GM10266 (cell line): Measurements from ENCODE around the gene VRK1.

Source experiments
- DNase-seq: peaks from one replicate; pipeline ENCODE4 v3.0.0; 2012; ENCODE audit errors: extremely low spot score
- CTCF ChIP-seq: IDR thresholded peaks from 2 replicates; pipeline ENCODE4 v1.5.1; 2012; ENCODE audit warnings: mild to moderate bottlenecking, low read depth; ENCODE audit not compliant: control insufficient read depth, insufficient read depth; ENCODE audit errors: missing control alignments

The VRK1 gene

DNA sequence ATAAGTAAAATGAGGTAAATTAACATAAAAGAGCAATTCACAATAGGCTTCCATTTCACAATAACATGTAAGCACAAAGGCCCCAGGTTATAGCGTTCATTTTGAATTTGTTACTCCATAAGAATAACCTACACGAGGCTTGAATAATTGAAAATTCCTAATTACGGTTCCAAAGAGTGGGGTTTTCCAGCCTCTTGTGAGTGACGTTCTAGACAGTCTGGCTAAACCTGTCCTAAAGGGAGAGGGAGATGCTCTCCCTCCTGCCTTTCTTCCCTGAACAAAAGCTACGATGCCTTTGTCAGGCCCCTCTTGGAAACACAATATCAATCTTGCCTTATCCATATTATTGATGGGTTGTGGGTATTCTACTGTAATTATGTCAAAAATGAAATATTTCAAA, 24.3 kb upstream of the VRK1 start:
- TF ChIP-seq CTCF, result no peak
- DNase-seq, result no peak

DNA sequence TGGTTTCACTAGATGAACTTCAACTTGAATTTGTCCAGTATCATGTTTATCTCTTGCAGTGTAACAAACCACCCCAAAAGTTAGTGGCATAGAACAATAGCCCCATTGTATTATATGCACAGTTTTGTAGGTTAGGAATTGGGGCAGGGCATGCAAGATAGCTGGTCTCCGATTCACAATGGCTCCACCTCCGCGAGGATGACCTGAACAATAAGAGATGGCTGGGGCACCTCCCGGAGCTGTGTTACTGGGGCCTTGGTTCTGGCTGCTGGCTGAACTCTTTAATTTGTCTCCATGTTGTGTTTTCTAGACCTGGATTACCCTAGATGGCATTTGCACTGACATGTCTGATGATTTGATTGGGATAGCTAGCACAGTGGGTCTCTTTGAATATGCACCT, 20.4 kb upstream of the VRK1 start:
- no peak for DNase-seq
- no peak for TF ChIP-seq CTCF

DNA sequence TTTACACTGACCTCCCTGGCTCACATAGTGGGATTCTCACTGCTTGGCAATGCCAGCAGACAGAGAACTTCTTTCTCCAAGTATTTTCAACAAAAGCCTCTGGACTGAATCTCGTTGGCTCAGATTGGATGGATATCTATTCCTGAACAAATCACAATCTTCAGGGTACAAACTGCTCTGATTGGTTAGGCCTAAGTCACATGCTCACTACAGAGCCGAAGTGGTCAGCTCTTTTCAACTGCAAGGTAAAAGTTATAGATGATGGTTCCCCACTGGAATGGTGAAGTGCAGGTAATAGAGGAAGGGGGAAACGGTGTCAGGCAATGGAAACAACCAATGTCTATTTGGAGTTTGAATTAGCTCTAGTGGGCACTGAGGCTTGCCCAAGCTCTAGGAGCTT, 16.7 kb upstream of the VRK1 start:
- DNase-seq, result no peak
- no peak for TF ChIP-seq CTCF

DNA sequence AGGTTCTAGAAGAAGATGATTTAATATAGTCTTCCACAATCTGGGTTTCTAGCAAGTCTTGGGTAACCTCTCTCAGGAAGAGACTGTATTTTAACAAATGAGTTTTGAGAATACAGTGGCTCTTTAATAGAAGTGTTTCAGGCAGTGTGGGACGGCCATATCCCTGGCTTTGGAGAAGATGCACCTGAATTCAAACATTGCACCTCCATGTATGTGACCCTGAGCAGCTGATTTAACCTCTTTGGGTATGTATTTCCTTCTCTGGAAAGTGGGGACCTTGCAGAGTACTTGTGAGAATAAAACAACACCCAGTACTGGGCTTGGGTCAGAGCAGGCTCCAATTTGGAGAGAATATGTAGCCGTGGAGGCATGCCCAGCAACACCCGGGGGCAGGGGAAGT, 15.8 kb upstream of the VRK1 start:
- DNase-seq, result no peak
- TF ChIP-seq CTCF, result no peak

DNA sequence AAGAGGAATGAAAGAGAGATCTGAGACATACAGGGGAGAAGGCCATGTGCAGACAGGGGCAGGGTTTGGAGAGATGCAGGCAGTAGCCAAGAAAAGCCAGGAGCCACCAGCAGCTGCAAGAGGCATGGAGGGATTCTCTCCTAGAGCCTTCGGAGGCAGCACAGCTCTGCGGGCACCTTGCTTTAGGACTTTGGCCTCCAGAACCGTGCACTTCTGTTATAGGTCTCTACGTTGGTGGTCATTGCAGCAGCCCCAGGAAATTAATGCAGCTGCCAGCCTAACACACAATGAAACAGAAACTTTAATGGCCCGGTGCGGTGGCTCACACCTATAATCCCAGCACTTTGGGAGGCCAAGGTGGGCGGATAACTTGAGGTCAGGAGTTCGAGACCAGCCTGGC, 14.7 kb upstream of the VRK1 start:
- no peak for DNase-seq
- no peak for TF ChIP-seq CTCF

DNA sequence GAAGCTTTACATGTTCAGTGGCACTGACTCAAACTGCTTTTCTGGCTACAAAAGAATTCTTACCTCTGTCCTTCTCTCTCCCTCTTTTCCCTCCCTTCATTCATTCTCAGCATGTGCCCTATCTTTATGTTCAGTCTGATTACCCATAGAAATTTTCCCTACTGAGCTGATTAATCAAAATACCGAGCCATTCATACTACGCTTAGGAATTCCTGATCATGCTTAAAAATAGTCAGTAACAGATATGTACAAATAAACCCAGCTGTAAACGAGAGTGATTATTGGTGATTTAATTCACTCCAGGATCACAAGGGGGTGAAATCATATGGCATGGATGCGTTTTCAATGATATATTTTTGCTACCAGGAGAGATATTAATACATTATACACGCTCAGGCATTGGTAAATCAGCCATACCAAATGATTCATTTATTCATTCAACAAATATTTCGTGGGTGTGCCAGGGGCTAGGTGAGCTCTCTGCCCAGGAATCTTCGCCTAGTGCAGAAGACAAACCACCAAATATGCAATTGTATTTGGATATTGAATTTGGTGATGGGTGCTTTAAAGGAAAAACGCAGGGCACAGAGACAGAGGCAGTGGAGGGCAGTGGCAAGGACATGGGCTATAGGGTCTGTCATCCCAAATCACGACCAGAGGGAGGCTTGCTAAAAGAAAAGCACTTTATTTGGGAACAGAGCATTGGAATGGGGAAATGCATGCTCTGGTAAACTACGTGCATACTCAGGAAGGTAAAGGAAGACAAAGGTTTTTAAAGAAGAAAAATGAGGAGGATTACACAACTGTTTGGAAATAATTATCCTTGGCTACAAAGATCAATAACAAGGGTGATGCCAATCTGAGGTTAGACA, 13.9 kb upstream of the VRK1 start:
- no peak for DNase-seq
- TF ChIP-seq CTCF, result no peak

DNA sequence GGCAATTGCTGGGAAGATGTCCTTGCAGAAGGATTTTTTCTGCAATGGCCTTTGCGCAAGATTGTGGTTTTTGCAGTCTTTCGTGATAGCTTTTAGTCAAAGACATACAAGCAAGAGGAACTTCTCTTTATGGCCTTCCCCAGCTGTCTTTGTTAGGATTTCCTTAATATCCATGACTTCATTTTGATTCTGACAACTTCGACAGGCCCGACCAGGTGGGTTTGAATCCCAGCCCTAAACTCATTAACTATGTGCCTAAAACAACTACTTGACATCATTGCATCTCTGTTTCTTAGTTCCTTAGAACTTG, 13.3 kb upstream of the VRK1 start:
- no peak for TF ChIP-seq CTCF
- no peak for DNase-seq
